Fibroblast of the conjunctiva (primary cell): ENCODE data around the gene SRGN.

ENCODE experiments used
- DNase-seq: peaks from one replicate; pipeline ENCODE4 v3.0.0-alpha.2; 2010; ENCODE audit warnings: low read depth

Gene SRGN

GRCh38 chr10:69061305-69062161 is 26.4 kb upstream of the SRGN start:
- peak; percentile 97 for DNase-seq

- DNase-seq, result no peak
These were observed 25.0 kb upstream of the SRGN start for GRCh38 chr10:69062901-69063300.

GRCh38 chr10:69064762-69065328 is 23.1 kb upstream of the SRGN start:
- DNase-seq, result no peak

GRCh38 chr10:69065406-69066361 is 22.2 kb upstream of the SRGN start:
- peak; percentile 55 for DNase-seq

- no peak for DNase-seq
These were observed 20.7 kb upstream of the SRGN start for GRCh38 chr10:69067189-69067588.

GRCh38 chr10:69068549-69068948 is 19.4 kb upstream of the SRGN start:
- DNase-seq, result no peak

- DNase-seq, result no peak
These were observed 18.5 kb upstream of the SRGN start for GRCh38 chr10:69069090-69070042.

GRCh38 chr10:69070951-69071350 is 17.0 kb upstream of the SRGN start:
- no peak for DNase-seq

GRCh38 chr10:69071610-69072009 is 16.3 kb upstream of the SRGN start:
- no peak for DNase-seq

GRCh38 chr10:69073026-69073425 is 14.9 kb upstream of the SRGN start:
- DNase-seq, result no peak

- DNase-seq, result no peak
These were observed 14.1 kb upstream of the SRGN start for GRCh38 chr10:69073736-69074364.

GRCh38 chr10:69074532-69074931 is 13.4 kb upstream of the SRGN start:
- DNase-seq, result no peak

GRCh38 chr10:69075431-69075830 is 12.5 kb upstream of the SRGN start:
- no peak for DNase-seq

- no peak for DNase-seq
These were observed 9.6 kb upstream of the SRGN start for GRCh38 chr10:69078311-69078710.

GRCh38 chr10:69080226-69080625 is 7.7 kb upstream of the SRGN start:
- no peak for DNase-seq

GRCh38 chr10:69086001-69086509 is 1.8 kb upstream of the SRGN start:
- no peak for DNase-seq

GRCh38 chr10:69088471-69088769 is 517 bp downstream of the SRGN start:
- no peak for DNase-seq

- DNase-seq, result peak; percentile 68
These were observed 1.0 kb downstream of the SRGN start for GRCh38 chr10:69088801-69089501.

- DNase-seq, result no peak
These were observed 2.0 kb downstream of the SRGN start for GRCh38 chr10:69089638-69090599.
